Ishikawa (cell line): ENCODE results near the gene IRF2BPL.
A peak's percentile ranks its signal among the peaks of the same experiment; 100 is the strongest.

Experiments used
- CEBPB ChIP-seq: IDR thresholded peaks from 2 replicates; pipeline ENCODE4 v1.6.1; 2012
- CREB1 ChIP-seq: IDR thresholded peaks from 2 replicates; pipeline ENCODE4 v1.6.1; 2012; ENCODE audit warnings: low read depth
- EGR1 ChIP-seq: IDR thresholded peaks from 2 replicates; pipeline ENCODE4 v1.6.1; 2012
- EP300 ChIP-seq: IDR thresholded peaks from 2 replicates; pipeline ENCODE4 v1.6.1; 2012; ENCODE audit warnings: borderline replicate concordance
- FOXM1 ChIP-seq: IDR thresholded peaks from 2 replicates; pipeline ENCODE4 v1.6.1; 2012; ENCODE audit warnings: low read depth, borderline replicate concordance
- MAX ChIP-seq: IDR thresholded peaks from 2 replicates; pipeline ENCODE4 v1.6.1; 2012
- NFIC ChIP-seq: IDR thresholded peaks from 2 replicates; pipeline ENCODE4 v1.6.1; 2012
- RAD21 ChIP-seq: IDR thresholded peaks from 2 replicates; pipeline ENCODE4 v1.6.1; 2012; ENCODE audit warnings: low read depth
- REST ChIP-seq: IDR thresholded peaks from 2 replicates; pipeline ENCODE4 v1.6.1; 2012; ENCODE audit warnings: low read depth, mild to moderate bottlenecking
- TAF1 ChIP-seq: IDR thresholded peaks from 2 replicates; pipeline ENCODE4 v1.6.1; 2012; ENCODE audit warnings: low read depth, mild to moderate bottlenecking
- TCF12 ChIP-seq: IDR thresholded peaks from 2 replicates; pipeline ENCODE4 v1.6.1; 2012; ENCODE audit warnings: low read depth
- TEAD4 ChIP-seq: IDR thresholded peaks from 2 replicates; pipeline ENCODE4 v1.6.1; 2012
- USF1 ChIP-seq: IDR thresholded peaks from 2 replicates; pipeline ENCODE4 v1.6.1; 2012
- YY1 ChIP-seq: IDR thresholded peaks from 2 replicates; pipeline ENCODE4 v1.6.1; 2012; ENCODE audit warnings: low read depth
- ZBTB7A ChIP-seq: IDR thresholded peaks from 2 replicates; pipeline ENCODE4 v1.6.1; 2012; ENCODE audit warnings: low read depth

Gene IRF2BPL

GRCh38 chr14:77061630-77062257, 33.2 kb upstream of the IRF2BPL start:
- TF ChIP-seq USF1 (no peak), CREB1 (no peak), NFIC (no peak), CEBPB (no peak), ZBTB7A (no peak), TCF12 (no peak), MAX (no peak), YY1 (no peak), REST (no peak), RAD21 (no peak), TEAD4 (no peak), EP300 (no peak), TAF1 (no peak), EGR1 (no peak), FOXM1 (no peak)

- TF ChIP-seq MAX, result peak; percentile 55
- no peak for TF ChIP-seq EGR1
- TF ChIP-seq TCF12, result no peak
- no peak for TF ChIP-seq YY1
- no peak for TF ChIP-seq EP300
- TF ChIP-seq NFIC, result 0 out of 2 replicates have a peak, but pooled peaks have one; percentile 10
- no peak for TF ChIP-seq ZBTB7A
- no peak for TF ChIP-seq TEAD4
- TF ChIP-seq TAF1, result no peak
- TF ChIP-seq FOXM1, result no peak
- TF ChIP-seq CREB1, result no peak
- TF ChIP-seq USF1, result no peak
- peak; percentile 48; the same call in 1 of the 2 replicates for TF ChIP-seq RAD21
- no peak for TF ChIP-seq CEBPB
- TF ChIP-seq REST, result no peak
These were observed 30.9 kb upstream of the IRF2BPL start for GRCh38 chr14:77059276-77059915.

DNA sequence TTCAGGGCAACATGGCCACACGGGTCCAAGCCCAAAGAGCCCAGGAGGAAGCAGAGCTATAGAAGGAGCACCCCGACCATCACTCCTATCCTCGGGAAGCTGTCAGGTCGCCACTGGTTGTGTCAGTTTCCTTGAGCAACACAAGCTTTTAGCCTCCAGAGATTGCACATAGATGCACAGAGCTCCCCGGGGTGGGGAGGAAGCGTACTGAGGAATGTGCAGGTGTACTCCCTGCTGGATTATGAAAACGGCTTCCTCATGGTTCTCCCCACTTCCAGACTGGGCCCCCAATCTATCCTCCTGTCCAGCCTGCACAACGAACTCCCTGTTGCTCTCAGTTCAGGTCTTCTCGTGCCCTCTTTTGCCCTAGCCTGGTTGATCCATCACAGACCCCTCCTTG, 30.3 kb upstream of the IRF2BPL start:
- TF ChIP-seq MAX (no peak), RAD21 (no peak), EP300 (no peak), NFIC (no peak), TAF1 (no peak), FOXM1 (no peak), YY1 (no peak), CREB1 (no peak), TEAD4 (no peak), ZBTB7A (no peak), USF1 (no peak), EGR1 (no peak), REST (no peak), CEBPB (no peak), TCF12 (no peak)
